NCI-H2227 (cell line): ENCODE data around the gene PAEP.
"Not testable (repeated sequence)": the region's sequence is repeated elsewhere in the genome, so short reads cannot be mapped to it uniquely, and the experiment has no call there.

Experiments
- DNase-seq: peaks from one replicate; lab custom pipeline; 2025; ENCODE audit not compliant: unreplicated experiment; lab: John Stamatoyannopoulos, UW

PAEP gene

DNA sequence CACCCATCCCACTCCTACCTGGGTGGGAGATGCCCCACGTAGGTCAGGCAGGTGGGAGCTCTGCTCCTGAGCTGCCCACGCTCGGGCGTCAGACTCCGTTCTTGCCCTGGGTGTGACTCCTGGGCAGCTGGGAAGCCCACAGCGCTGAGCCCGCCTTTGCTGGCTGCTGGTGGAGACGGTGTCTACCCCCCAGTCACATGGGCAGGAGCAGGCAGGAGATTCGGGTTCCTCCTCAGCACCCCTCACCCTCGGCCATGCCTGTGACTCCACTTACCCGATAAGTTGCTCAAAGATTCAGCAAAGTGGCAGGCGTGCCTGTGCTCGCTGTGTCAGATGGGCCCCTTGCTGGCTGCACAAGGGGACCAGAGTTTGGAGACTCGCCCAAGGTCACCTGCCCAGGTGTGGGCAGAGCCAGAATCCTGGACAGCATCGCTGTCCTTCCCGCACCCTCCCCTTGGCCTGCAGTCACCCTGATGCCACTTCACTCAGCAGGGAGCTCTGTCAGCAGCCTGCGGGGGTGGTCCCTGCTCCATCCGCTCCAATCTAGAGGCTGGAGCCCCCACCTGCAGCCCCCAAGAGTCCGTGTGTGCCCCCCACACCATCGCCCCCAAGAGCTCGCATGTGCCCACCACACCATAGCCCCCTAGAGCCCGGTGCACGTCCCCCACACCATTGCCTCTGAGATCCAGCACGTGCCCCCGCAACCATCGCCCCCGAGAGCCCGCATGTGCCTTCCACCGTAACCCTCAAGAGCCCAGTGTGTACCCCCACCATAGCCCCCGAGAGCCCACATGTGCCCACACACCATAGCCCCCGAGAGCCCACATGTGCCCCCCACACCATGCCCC, 36.1 kb upstream of the PAEP start:
- DNase-seq = no peak

DNA sequence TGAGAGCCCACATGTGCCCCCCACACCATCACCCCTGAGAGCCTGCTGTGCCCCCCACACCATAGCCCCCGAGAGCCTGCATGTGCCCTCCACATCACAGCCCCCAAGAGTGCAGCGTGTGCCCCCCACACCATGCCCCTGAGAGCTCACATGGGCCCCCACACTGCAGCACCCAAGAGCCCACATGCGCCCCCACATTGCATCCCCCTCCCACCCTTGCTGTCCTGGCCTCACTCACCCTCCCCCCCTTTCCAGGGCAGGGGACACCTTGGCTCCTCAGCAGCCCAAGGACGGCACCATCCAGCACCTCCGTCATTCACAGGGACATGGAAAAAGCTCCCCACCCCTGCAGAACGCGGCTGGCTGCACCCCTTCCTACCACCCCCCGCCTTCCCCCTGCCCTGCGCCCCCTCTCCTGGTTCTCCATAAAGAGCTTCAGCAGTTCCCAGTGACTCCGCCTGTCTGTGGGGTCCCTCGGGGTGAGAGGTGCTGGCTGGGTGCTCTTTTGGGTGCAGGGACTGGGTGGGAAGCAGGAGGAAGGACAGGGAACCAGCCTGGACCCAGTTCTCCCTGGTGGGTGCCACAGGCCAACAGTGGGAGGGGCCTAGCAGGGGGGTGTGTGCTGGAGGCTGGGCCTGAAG, 35.3 kb upstream of the PAEP start:
- no peak for DNase-seq

DNA sequence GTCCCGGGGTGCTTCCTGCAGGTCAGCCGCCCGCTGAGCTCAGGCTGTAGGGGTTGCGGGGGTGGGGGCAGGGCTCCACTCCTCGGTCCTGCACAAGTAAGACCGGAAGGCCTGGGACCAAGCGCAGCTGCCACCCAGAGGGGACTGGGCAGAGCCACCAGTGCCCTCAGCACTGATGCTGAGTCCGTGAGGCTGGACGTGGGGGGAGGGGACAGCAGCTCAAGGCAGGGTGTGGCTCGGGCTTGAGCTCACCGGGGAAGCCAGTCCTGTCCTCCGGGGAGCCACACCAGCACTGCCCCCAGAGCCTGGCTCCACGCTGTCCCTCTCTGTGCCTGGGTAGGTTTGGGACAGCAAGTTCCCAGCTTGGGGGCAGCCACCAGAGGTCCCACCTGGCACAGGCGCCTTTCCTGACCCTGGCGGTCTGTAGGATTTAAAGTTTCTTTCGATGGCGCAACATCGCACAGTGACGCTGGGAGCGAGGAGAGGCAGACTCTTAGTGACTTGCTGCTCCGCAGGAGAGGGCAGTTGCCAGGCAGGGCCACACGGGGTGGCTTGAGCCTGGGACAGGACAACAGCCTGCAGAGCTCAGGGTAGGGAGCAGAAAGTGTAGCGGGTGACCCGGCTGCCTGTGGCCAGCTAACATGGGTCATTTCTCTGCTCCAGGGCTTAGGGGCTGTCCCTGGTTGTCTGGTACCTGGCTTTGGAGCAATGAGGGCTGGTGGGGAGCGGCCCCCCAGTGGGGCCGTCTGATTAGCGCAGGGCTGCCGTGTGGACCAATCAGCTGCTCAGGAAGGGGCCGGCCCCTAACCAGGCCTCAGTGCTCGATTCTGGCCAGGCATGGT, 34.6 kb upstream of the PAEP start:
- no peak for DNase-seq

DNA sequence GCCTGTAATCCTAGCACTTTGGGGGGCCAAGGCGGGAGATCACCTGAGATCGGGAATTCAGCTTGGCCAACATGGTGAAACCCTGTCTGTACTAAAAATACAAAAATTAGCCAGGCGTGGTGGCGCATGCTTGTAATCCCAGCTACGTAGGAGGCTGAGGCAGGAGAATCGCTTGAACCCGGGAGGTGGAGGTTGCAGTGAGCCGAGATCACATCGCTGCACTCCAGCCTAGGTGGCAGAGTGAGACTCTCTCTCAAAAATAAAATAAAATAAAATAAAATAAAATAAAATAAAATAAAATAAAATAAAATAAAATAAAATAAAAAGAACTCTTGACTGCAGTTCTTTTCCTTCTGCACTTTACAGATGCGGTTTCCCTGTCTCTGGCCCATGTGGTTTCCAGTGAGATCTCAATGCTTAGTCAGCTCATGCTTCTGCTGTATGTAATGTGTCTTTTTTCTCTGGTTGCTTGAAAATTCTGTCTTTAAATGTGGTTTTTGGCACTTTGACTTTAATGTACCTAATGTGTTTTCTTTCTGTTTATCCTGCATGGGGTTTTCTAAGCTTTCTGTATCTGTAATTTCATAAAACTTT, 32.6 kb upstream of the PAEP start:
- DNase-seq = not testable (repeated sequence)

DNA sequence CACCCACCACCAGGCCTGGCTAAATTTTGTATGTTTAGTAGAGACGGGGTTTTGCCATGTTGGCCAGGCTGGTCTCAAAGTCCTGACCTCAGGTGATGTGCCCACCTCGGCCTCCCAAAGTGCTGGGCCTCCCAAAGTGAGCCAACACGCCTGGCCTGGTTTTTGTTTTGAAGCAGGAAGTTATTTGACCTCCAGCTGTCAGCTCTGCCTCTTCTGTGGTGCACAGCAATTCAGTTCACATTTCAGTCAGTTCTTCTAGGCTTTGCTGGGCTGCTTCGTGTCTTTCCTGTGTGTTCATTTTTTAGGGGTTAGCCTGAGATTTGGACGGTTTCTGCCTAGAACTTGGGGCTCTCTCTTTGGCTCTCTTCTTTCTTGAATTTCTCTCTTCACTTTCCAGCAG, 31.4 kb upstream of the PAEP start:
- no peak for DNase-seq

DNA sequence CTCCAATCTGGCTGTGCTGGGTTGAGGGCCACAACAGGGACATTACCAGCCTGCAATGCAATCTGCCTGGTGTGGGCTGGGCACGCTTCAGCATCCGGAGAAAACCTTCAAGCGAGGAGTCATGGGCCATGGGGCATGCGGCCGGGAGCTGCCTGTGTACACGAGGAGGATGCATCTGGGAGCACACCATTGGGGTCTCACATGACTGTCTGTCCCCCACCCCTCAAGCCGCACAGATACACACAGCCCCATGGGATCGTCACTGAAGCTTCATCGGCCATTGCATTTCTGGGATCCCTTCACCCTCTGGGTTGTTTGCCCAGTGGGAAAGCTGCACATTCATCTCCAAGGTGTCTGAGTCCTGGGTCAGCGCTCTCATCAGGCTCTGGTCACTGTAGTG, 30.5 kb upstream of the PAEP start:
- no peak for DNase-seq

DNA sequence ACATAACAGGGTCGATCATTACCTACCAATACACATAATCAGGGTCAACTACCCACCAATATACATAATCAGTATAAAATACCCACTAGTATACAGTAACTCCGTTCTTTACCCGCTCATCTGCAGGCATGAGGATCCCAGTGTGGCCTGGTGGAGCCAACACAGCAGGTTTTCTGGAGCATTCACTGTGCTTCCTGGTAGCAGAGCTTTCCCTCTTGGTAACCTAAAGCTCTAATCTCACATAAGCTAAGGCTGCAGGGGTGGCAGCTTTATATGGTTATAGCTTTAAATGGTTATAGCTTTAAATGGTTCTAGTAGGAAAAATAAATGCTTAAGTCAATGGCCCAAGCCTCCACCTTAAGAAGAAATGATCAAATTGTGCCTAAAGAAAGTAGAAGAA, 28.4 kb upstream of the PAEP start:
- DNase-seq = no peak

DNA sequence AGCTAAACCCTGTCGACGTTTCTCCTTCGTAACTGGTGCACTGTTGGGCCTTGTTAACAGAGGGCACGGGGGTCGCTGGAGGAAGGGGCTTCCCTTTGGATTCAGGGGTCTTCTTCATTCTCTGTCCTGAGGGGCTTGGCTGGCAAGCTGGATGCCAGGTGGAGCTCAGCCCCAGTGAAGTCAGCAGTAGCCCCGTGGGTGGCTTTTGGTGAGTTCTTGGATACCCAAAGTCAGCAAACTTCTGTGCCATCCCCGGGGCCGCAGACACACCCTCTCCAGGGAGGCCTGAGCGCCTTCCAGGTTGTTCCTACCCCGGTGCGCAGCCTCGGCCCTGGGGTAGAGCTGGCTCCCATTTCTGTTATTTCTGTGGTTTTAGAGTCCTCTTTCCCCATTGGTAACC, 27.9 kb upstream of the PAEP start:
- DNase-seq = no peak

DNA sequence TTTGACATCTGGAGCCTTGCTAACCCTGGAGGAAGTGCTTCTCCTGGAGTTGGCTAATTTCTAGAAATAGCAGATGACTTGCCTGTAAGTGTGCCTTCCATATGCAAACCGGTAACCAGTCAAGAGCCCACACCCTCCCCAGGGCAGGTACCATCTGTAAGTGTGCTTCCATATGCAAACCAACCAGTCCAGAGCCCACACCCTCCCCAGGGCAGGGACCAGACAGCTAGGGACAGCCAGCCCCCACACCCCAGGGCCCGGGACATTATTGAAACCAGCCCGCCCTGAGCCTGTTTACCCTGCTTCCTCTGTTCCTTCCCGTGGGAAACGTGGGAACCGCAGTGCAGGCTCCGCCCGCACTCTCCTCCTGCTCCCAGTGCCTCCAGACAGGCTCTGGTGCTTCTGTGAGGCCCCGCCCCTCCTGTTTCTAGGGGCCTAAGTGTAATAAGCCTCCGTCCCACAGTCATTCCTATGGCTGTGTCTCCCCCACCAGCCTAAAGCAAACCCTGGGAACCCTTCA, 27.3 kb upstream of the PAEP start:
- not testable (repeated sequence) for DNase-seq

DNA sequence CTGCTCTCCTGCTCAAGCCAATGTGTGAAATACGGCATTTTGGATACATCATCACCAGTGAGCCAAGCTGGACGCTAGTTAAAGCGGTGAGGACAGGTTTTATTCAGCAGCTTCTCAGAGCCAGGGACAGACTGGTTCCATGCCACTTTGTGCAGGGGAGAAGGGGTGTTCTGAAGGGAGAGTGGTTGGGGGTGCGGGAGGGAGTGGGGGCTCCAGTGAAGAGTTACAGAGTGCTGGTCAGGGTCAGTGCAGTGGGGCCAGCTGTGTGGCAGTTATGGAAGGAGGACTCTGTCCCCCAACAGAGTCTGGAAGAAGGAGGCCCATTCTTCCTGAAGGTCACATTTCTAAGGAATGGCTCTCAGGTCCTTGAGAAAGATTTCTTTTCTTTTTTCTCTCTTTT, 26.7 kb upstream of the PAEP start:
- DNase-seq = not testable (repeated sequence)

DNA sequence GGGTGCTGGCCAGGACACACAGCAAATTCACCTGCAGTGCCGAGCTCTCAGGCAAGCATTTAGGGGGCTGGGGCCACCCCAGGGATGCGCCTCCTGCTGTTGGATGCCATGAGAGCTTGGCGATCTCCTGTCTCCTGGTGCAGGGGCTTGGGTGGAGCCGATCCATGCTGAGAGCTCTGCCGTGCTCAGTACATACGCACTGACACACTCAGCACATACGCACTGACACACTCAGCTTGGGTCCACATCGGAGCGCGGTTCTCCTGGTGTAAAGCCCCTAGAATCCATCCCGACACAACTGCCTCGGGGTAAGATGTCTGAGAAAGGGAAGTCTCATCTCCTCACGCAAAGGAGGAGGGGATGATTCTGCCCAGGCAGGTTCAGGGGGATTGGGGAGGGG, 25.9 kb upstream of the PAEP start:
- not testable (repeated sequence) for DNase-seq

DNA sequence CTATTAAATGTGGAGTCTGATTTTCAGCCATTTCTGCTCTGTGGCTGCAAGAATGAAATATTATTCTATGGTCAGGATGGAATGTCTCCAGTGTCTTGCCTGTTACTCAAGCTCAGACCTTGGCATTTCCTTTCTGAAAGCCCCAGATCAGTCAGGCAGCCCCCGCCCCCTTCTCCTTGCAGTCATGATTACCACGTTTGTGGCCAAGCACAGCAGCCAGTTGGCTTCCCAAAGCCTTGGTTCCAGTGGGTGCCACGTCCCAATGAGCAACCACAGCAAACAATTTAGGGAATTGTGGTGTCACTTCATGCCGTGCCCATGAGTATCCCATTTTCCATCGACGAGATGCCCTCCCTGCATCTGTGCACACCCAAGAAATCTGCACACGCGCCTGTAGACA, 25.3 kb upstream of the PAEP start:
- DNase-seq = no peak

DNA sequence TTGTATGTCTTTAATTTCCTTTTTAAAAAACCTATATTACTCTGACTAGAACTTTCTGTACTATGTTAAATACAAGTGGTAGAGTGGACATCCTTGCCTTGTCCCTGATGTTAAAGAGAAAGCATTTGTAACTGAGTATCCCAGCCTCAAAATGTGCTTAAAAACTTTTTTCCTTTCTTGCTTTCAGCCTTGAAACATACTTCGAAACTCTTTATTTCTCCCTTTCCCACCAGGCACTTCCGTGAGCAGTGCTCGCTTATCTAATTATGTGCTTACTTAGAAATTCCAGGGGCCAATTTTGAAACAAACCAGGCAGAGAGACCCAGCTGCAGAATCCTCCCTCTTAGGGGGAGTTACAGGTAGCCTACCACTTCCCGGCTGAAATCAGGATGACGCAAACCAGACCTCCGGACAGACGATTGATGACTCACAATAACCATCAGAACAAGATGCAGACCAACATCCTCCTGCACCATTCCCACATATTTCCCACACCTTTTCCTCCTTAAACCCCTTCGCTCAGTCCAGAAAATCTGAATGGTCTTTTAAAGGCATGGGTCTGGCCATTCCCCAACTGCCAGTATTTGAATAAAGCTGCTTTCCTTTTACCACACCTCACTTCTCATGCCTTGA, 18.2 kb upstream of the PAEP start:
- DNase-seq = not testable (repeated sequence)

DNA sequence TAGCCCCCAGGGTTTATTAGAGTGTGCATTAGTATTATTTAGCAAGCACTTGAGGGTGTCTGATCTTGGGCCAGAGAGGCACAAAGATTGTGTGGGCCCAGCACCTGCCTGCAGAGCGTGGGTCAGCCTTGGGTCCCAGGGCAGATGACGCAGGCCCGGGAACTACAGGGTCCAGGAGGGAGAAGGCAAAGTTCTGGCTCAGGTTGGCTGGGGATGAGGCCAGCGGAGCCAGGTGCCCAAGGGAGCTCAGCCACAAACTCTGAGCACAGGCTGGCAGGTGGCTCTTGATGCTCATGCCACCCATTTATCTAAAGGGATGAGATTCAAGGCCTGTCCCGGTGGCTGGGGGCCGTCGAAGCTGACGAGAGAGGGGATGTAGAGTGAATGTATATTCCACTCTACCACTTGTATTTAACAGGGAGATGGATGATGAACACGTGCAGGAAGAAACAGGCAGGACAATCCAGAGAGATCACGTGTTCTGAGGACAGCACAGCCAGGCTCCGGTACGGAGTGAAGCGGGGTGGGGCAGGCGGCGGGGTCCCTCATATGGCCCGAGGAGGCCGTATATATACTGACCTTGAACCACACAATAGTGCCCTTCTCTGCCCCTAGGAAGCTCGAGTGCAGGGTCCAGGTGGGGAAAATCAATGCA, 16.4 kb upstream of the PAEP start:
- DNase-seq = no peak

DNA sequence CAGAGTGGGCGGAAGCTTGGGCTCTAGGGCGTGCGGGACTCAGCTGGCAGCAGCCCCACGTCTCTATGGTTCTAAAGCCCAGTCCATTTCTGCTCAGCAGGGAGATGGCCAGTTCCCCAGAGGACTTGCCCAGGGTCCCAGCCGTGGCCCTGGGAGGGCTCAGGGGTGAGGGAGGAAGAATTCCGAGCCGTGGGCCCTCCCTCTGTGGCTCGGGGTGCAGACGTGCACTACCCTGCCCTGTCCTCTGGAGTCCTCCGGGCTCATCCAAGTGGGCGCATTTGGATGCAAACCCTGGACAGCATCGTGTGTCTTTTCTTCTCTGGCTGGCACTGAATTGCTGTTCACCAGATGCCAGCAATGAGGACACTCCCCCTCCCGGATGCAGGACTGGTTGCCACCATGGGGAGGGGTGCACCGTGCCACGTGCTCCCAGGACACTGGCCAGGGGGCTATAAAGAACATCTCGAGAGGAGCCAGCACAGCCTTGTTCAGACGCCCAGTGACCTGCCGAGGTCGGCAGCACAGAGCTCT, 15.8 kb upstream of the PAEP start, which contains the start of gene OBP2A:
TSS of gene OBP2A (plus strand) at position 481 of the 531 bp plus-strand sequence. CDS start 55 bp downstream, outside the sequence.
- DNase-seq = not testable (repeated sequence)

DNA sequence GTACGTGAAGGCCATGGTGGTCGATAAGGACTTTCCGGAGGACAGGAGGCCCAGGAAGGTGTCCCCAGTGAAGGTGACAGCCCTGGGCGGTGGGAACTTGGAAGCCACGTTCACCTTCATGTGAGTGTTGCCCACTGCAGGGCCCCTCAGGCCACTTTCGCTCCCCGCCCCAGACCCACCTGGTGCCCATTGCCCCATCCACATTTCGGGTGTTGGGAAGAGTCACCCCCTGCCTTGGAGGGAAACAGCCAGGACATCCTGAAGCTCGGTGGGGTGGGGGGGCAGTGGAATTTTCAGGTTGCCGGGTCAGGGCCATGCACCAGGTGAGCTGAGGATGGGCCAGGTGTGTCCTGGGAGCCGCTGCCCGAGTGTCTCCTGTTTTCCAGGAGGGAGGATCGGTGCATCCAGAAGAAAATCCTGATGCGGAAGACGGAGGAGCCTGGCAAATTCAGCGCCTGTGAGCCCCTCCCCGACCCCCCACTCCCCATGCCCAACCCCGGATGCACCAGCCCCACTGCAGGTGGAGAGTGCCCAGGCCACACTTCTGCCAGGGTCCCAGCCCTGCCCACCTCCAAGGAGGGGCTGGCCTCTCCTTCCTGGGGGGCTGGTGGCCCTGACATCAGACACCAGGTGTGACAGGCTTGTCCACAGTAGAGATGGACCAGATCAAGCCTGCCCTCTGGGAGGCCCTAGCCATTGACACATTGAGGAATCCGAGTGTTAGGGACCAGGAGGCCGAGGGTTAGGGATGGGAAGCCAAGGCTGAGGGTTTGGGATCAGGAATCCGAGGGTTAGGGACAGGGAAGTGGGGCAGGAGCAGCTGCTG, 14.6 kb upstream of the PAEP start:
- not testable (repeated sequence) for DNase-seq

DNA sequence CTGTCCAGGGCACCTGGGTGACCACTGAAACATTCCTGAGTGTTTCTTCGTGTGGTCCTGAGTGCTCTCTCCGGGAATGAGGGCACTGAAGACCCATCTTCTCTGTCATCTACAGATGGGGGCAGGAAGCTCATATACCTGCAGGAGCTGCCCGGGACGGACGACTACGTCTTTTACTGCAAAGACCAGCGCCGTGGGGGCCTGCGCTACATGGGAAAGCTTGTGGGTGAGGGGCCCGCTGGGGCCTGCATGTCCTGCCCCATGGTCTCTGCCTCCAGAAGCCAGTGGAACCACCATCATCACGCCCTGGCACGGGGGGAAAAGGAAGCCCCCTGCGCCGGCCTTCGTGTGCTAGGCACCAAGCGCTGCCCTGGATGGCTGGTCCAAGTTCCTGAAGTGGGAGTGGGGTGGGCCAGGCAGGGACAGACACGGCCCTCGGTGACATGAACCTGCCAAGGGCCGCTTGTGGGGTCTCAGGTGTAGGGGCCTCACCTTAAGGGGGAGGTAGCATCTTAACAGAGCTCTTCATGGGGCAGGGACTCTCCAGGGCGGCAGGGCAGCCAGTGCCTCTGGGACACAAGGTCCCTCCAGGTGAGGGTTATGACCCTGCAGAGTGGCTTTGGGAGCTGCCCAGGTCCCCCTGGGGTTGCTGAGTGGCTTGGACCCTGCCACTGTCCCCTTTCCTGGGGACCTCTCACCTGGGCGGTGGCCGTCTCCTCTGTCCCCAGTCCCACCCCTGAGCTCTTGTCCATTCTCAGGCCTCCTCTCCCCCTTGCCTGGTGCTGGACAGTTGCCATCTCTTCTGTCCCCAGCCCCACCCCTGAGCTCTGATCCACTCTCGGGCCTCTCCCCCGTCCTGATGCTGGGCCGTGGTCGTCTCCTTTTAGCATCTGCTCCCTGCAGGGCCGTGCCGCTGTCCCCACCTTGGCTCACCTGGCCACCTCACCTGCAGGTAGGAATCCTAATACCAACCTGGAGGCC, 13.5 kb upstream of the PAEP start:
- no peak for DNase-seq
